H1 (cell line): Measurements from ENCODE around the gene CHRM1. TPM values are rescaled to one million over a fixed set of nuclear protein-coding genes. Genes with fewer than 3 reads are reported as not detected.

Source experiments
- CEBPB ChIP-seq: IDR thresholded peaks from 2 replicates; pipeline ENCODE4 v1.6.1; 2012; ENCODE audit warnings: low read depth, low read length
- CHD2 ChIP-seq: IDR thresholded peaks from 2 replicates; pipeline ENCODE4 v1.6.1; 2012; ENCODE audit warnings: low read length, improper control_type of control experiment
- CTBP2 ChIP-seq: IDR thresholded peaks from 2 replicates; pipeline ENCODE4 v1.7.0; 2011; ENCODE audit warnings: borderline replicate concordance, mild to moderate bottlenecking, moderate library complexity, mixed read lengths, low read length; ENCODE audit not compliant: insufficient read depth, insufficient read length
- EP300 ChIP-seq, 2 experiments: IDR thresholded peaks; 1 replicate in 1 of 2; 2 replicates in 1 of 2; pipeline ENCODE4 v1.6.1; 2011 to 2012; ENCODE audit warnings: low read depth in 2 of 2, low read length in 2 of 2, mild to moderate bottlenecking in 2 of 2, borderline replicate concordance in 1 of 2, inconsistent platforms in 1 of 2, moderate library complexity in 1 of 2
- FOSL1 ChIP-seq: IDR thresholded peaks from 2 replicates; pipeline ENCODE4 v1.6.1; 2011; ENCODE audit warnings: mild to moderate bottlenecking, low read depth, low read length, moderate library complexity; ENCODE audit not compliant: insufficient read depth
- GTF2F1 ChIP-seq: IDR thresholded peaks from 2 replicates; pipeline ENCODE4 v1.6.1; 2012; ENCODE audit warnings: low read depth, low read length, improper control_type of control experiment, borderline replicate concordance
- HDAC2 ChIP-seq, 2 experiments: fragments of 300-600 bp in 1 of 2; sonication (generic) in 1 of 2; IDR thresholded peaks; 2 replicates each; pipeline ENCODE4 v1.6.1; 2011 to 2012; ENCODE audit warnings: low read depth in 2 of 2, low read length in 2 of 2, mild to moderate bottlenecking in 2 of 2, moderate library complexity in 2 of 2, borderline replicate concordance in 1 of 2, inconsistent platforms in 1 of 2
- HDAC6 ChIP-seq: IDR thresholded peaks from one replicate; pipeline ENCODE4 v1.7.1; 2012; ENCODE audit warnings: low read depth, mild to moderate bottlenecking, inconsistent platforms, low read length, moderate library complexity
- JUN ChIP-seq: IDR thresholded peaks from 2 replicates; pipeline ENCODE4 v1.6.1; 2011; ENCODE audit warnings: low read depth, mild to moderate bottlenecking, improper control_type of control experiment, low read length
- JUND ChIP-seq: IDR thresholded peaks from 2 replicates; pipeline ENCODE4 v1.6.1; 2011; ENCODE audit warnings: mild to moderate bottlenecking, improper control_type of control experiment, low read length
- MAFK ChIP-seq: IDR thresholded peaks from 2 replicates; pipeline ENCODE4 v1.6.1; 2012; ENCODE audit warnings: low read depth, mild to moderate bottlenecking, improper control_type of control experiment, low read length
- PHF8 ChIP-seq: fragments of 200-600 bp; sonication (generic); conservative IDR thresholded peaks from 2 replicates; pipeline ENCODE4 v1.7.1; 2012; ENCODE audit warnings: low read depth, mild to moderate bottlenecking, inconsistent platforms, low read length, moderate library complexity
- POU5F1 ChIP-seq: IDR thresholded peaks from 2 replicates; pipeline ENCODE4 v1.6.1; 2011; ENCODE audit warnings: low read depth, mild to moderate bottlenecking, low read length, moderate library complexity
- RAD21 ChIP-seq, 2 experiments: IDR thresholded peaks in 1 of 2; conservative IDR thresholded peaks in 1 of 2; 2 replicates each; pipeline ENCODE4 v1.6.1; 2011; ENCODE audit warnings: low read depth in 2 of 2, low read length in 2 of 2, improper control_type of control experiment in 1 of 2, inconsistent platforms in 1 of 2, mild to moderate bottlenecking in 1 of 2, moderate library complexity in 1 of 2
- RXRA ChIP-seq: IDR thresholded peaks from 2 replicates; pipeline ENCODE4 v1.6.1; 2011; ENCODE audit warnings: low read depth, mild to moderate bottlenecking, low read length, moderate library complexity; ENCODE audit not compliant: insufficient read depth
- SIN3A ChIP-seq, 2 experiments: IDR thresholded peaks in 1 of 2; conservative IDR thresholded peaks in 1 of 2; 2 replicates each; pipeline ENCODE4 v1.6.1; 2011 to 2012; ENCODE audit warnings: low read length in 2 of 2, improper control_type of control experiment in 1 of 2, low read depth in 1 of 2, mild to moderate bottlenecking in 1 of 2
- SIRT6 ChIP-seq: IDR thresholded peaks from one replicate; pipeline ENCODE4 v1.7.1; 2012; ENCODE audit warnings: low read length, inconsistent platforms
- SP2 ChIP-seq: IDR thresholded peaks from 2 replicates; pipeline ENCODE4 v1.6.1; 2012; ENCODE audit warnings: mild to moderate bottlenecking, low read length, inconsistent platforms
- SP4 ChIP-seq: IDR thresholded peaks from 2 replicates; pipeline ENCODE4 v1.6.1; 2012; ENCODE audit warnings: low read length, inconsistent platforms
- SUZ12 ChIP-seq: fragments of 200-600 bp; sonication (generic); IDR thresholded peaks from 2 replicates; pipeline ENCODE4 v1.6.1; 2012; ENCODE audit warnings: mild to moderate bottlenecking, inconsistent platforms, low read length, moderate library complexity, mixed read lengths
- TEAD4 ChIP-seq: IDR thresholded peaks from 2 replicates; pipeline ENCODE4 v1.6.1; 2012; ENCODE audit warnings: low read depth, low read length, inconsistent platforms, mixed read lengths
- ZNF274 ChIP-seq: IDR thresholded peaks from 2 replicates; pipeline ENCODE4 v1.7.0; 2012; ENCODE audit warnings: low read length, borderline replicate concordance; ENCODE audit errors: extremely low read depth
- polyA plus RNA-seq, 7 experiments: library from polyadenylated mRNA; depleted of rRNA in 3 of 7; stranded (reverse) in 5 of 7; unstranded in 2 of 7; fragments of >200 nt in 5 of 7; fragments of 200-250 nt in 2 of 7; gene quantifications; 1 replicate in 5 of 7; 2 replicates in 1 of 7; 4 replicates in 1 of 7; pipeline versions ENCODE4 v1.2.1 to v1.2.3, GENCODE V29; 2011 to 2013; ENCODE audit warnings: missing spikeins in 2 of 7, mixed read lengths in 2 of 7
- total RNA-seq: library from RNA; stranded (reverse); fragmentation: NEBNext Ultra II Directional; extraction: Animal tissue kit (Norgen Biotek cat#: 25700); gene quantifications from 2 replicates; pipeline ENCODE4 v1.2.1, GENCODE V29; 2021
- TF ChIP-seq, protein P1 (sequence below): IDR thresholded peaks from 2 replicates; pipeline ENCODE4 v1.6.1; 2012; ENCODE audit warnings: inconsistent platforms

Gene CHRM1
- total and polyA plus RNA-seq, 2 of the 8 experiments (the other 6 are each of a cell fraction or from before 2014, with no cell fraction given): 0.08 TPM; not detected in 1

DNA sequence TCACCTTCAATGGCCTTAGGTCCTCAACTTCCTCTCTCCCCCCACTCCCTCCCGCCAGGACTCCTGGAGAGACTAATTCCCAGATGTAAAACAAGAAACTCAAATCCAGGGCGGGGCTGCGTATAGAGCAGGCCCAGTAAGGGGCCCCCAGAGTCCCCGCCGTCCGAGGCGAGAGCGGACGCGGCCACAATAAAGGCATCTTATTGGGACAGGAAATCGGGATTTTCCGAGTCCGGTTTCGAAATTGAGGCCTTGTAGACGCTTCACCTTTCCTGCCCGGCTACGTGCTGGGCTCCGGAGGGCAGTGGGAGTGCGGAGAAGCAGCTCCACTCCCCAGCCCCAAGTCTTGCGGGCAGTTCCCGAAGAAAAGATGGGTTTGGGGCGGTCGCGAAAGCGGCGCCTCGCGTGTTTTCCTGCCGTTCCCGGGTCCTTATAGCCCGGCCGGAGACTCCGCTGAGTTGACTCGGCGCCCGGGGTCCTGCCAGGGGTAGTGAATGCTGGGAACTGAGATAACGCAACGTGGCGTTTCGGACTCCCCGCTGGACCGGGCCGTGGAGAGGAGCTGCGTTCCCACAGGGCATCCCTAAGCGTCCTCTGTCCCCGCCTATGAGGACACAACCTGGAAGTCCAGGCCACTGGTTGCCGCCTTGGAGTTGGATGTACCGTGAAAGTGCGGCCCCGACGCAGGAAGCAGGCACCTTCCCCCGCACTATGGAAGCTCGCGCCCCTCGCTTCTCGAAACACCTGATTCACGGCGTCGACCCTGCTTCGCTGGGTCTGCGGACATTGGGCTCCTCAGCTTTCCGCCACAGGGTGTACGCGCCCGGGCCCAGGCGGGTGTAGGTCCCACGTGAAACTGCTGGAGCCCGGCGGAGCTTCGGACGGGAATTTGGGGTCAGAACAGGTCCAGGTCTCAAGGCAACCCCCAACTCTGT lies 4.8 kb upstream of the CHRM1 start (continued):
- TF ChIP-seq CTBP2: no peak
- no peak for TF ChIP-seq RXRA
- TF ChIP-seq SUZ12: peak; percentile 92
- no peak for TF ChIP-seq CEBPB
- no peak for TF ChIP-seq JUND
- TF ChIP-seq RAD21 (IDR thresholded peaks at IDR 0.05 in 1 of 2, conservative IDR thresholded peaks at IDR 0.05 in 1 of 2; ENCODE audit: low read depth in 2 of 2, low read length in 2 of 2): no peak
- TF ChIP-seq ZNF274: no peak
- no peak for TF ChIP-seq EP300 (IDR thresholded peaks at IDR 0.05; ENCODE audit: borderline replicate concordance in 1 of 2, low read depth in 2 of 2, low read length in 2 of 2)
- TF ChIP-seq SIN3A (conservative IDR thresholded peaks at IDR 0.05 in 1 of 2, IDR thresholded peaks at IDR 0.05 in 1 of 2; ENCODE audit: low read depth in 1 of 2, low read length in 2 of 2): 0 out of 4 replicates have a peak, but pooled peaks of 1 of the 2 experiments have one; percentile 3
- TF ChIP-seq HDAC2 (IDR thresholded peaks at IDR 0.05; ENCODE audit: borderline replicate concordance in 1 of 2, low read depth in 2 of 2, low read length in 2 of 2): no peak
- TF ChIP-seq JUN: no peak
- no peak for TF ChIP-seq FOSL1
- TF ChIP-seq MAFK: no peak
- TF ChIP-seq, protein P1, sequence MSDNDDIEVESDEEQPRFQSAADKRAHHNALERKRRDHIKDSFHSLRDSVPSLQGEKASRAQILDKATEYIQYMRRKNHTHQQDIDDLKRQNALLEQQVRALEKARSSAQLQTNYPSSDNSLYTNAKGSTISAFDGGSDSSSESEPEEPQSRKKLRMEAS: peak; percentile 13; the same call in 1 of the 2 replicates
- no peak for TF ChIP-seq HDAC6
- no peak for TF ChIP-seq SIRT6
- TF ChIP-seq TEAD4: no peak
- TF ChIP-seq GTF2F1: no peak
- TF ChIP-seq PHF8: no peak; the same call in 1 of the 2 replicates
- no peak for TF ChIP-seq CHD2
- TF ChIP-seq SP4: no peak
- TF ChIP-seq POU5F1: no peak
- TF ChIP-seq SP2: no peak
